GM21529 (cell line): ENCODE measurements around the gene LBP.
"Not testable (repeated sequence)": the region's sequence is repeated elsewhere in the genome, so short reads cannot be mapped to it uniquely, and the experiment has no call there.

Source experiments
- ATAC-seq: cut with Tn5 transposase; IDR thresholded peaks from one replicate; pipeline ENCODE4 v1.9.1; 2021; ENCODE audit not compliant: unreplicated experiment

The LBP gene

DNA sequence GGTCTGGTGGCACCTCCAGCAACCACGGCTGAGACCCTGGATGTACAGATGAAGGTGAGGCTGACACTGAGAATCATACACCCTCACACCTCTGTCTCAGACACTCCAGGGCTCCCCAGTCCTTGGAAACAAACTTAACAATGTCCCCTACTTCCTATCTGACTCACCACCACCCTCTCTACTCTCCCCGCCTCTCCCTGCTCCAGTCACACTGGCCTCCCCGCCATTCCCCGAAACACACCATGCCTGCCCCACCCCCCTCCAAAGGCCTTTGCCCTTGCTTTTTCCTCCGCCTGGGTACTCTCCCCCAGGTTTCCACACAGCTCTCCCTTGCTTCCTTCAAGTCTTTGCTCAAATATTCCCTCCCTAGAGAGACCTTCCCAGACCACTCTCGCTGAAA lies 26.1 kb upstream of the LBP start:
- no peak for ATAC-seq

GRCh38 chr20:38321959-38322598 lies 24.2 kb upstream of the LBP start:
- no peak for ATAC-seq

DNA sequence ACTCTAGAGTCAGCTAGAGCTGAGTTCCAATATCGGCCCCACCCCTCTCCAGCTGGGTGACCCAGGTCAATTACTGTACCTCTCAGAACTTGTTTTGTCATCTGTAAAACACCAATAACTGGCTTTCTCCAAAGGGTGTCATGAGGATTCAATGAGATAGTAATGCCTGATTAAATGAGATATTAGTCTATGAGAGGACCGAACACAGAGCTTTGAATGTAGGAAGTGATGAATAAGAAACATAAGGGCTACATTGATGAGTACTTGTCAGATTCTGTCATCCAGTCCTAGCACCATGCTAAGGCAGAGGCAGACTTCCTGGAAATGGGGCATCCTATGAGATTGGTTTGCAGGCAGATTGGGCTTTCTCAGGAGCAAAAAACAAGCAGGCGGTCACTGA lies 22.1 kb upstream of the LBP start:
- ATAC-seq: no peak

DNA sequence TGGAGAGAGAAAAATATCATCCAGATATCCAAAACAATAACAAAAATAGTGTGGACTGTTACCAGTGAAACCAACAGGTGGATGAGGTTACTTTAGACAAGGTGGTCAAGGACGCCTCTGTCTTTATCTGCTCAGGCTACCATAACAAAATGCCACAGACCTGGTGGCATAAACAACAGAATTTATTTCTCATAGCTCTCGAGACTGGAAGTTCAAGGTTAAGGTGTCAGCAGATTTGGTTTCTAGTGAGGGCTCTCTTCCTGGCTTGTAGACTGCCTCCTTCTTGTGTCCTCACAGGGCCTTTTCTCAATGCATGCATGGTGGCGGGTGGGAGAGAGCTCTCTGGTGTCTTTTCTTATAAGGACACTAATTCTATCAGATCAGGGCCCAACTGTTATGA lies 21.1 kb upstream of the LBP start:
- ATAC-seq: no peak

GRCh38 chr20:38325905-38326304 lies 20.4 kb upstream of the LBP start:
- no peak for ATAC-seq

DNA sequence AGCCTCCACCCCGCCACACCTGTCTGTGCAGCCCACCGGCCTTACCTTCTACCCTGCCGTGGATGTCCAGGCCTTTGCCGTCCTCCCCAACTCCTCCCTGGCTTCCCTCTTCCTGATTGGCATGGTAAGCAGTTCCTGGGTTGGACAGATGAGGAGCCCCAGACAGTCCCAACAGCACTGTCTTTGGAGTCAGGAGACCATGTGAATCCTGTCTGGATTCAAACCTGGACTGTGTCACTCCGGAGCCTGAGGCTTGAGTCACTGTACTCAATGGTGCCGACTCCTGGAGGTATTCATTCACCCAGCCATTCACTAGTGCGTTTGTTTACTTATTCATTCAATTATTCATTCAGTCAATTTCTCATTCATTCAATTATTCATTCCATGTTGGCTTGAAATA lies 20.0 kb upstream of the LBP start:
- ATAC-seq: no peak

DNA sequence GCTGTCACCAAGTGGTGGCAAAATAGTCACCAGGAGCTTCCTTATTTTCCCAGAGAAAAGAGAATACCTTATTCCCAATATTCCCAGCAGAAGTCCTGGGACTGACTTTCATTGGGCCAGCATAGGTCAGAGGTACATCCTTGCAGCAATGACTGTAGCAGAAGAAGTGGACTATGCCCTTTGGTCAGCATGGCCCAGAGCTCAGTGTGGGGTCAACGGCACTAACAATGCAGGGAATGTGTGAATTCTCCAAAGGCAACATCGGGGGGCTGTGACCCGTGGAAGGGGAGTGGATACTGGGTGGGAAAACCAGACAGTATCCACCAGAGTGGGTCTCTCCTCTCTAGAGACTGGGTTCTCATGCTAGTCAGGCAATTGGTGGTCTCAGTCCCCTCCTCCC lies 15.6 kb upstream of the LBP start:
- ATAC-seq: no peak

DNA sequence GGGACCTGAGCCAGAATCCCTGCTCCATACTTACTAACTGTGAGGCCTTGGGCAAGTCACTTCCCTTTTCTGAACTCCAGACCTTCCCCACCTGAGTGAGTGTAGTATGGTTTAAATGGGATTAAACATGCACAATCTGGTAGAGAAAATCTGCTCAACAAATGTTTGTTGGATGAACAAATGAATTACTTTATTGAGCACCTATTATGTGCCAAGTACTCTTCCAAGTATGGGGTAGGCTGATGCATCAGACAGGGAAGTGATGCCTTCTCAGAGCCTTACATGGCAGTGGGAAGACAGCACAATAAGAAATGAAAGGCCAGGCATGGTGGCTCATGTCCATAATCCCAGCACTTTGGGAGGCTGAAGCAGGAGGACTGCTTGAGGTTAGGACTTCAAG lies 15.0 kb upstream of the LBP start:
- no peak for ATAC-seq

- ATAC-seq: no peak
Measured at GRCh38 chr20:38331814-38332213, 14.5 kb upstream of the LBP start.

DNA sequence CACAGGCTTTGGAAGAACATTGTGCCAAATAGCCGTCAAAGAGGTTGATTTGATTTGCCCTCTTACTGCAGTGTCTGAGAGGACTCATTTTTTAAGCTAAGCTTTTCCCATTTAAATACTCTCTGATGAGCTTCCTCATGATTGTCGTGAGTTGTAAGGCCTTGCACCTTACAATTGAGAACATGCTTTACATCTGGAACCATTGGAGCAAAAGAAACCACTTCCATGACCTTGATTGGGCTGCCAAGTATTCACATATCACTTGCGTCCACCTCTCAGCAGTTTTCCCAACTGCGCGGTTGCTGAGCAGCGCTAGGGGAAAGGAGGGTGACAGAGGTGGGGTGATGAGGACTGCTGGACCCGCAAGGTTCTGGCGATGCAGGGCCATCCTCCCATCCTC lies 12.3 kb upstream of the LBP start:
- no peak for ATAC-seq

DNA sequence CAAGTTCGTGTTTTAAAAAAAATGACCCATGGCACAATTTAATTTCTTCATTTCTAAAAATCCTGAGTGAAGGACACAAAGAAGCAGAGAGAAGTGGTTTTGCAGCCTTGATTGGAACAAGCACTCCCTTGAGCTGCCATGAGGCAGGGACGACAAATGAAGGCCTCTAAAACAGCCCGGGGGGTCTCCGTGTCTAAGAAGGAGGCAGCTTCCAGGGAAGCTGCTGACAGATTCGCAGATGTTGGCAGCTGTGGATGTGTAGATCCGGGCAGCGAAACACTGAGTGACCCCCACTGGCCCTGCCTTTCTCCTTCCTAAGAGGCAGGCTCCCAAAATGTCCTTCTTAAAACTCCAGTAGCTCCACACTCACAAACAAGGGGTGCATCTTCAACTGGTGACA lies 9.6 kb upstream of the LBP start:
- no peak for ATAC-seq

DNA sequence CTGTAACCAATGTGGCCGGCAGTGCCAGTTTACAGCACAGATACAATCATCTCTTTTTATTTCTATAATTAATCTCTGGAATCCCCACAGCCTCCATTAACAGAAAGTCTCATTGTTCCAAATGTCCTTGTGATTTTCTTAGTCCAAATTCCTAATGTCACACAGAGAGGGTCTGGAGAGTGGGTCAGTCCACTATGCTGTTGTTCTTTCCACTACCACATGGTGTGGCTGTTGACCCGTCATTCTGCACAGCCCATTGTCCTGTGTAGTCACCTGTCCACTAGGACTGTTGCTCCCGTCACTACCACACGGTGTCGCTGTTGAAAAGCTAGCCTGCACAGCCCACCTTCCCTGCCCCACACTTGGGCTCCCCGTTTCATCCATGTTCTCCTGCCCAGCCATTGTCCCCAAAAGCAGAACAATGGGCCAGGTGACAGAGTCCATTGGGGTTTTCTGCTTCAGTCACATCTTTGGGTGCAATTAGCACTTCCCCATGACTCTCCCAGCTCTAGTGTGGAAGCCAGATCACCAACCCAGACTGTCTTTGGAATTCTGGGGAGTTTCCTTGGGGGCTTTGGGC lies 8.6 kb upstream of the LBP start:
- ATAC-seq: no peak

DNA sequence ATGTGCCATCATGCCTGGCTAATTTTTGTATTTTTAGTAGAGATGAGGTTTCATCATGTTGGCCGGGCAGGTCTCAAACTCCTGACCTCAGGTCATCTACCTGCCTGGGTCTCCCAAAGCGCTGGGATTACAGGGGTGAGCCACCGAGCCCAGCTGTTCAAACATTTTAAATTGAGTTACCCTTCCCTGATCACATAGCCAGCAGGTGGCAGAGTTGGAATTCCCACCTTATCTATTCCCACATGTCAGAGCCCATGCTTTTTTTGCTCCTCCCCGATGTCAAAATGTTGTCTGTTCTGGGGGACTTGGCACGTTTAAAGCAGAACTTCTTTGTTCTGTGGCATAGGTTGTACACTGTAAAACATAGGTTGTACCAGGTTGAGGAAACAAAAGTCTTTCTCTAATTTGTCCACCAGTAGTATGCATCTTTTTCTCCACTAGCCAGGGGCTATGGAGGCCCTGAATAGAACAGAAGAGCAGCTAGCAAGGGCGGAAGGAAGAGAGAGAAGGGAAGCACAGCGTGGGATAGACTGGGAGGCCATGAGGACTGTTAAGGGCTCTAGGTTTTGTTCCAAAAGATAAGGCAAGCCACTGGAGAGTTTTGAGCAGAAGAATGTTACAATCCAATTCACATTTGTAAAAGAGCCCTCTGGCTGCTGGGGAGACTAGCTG lies 7.3 kb upstream of the LBP start:
- no peak for ATAC-seq

GRCh38 chr20:38339521-38339896 lies 6.8 kb upstream of the LBP start:
- ATAC-seq: not testable (repeated sequence)

DNA sequence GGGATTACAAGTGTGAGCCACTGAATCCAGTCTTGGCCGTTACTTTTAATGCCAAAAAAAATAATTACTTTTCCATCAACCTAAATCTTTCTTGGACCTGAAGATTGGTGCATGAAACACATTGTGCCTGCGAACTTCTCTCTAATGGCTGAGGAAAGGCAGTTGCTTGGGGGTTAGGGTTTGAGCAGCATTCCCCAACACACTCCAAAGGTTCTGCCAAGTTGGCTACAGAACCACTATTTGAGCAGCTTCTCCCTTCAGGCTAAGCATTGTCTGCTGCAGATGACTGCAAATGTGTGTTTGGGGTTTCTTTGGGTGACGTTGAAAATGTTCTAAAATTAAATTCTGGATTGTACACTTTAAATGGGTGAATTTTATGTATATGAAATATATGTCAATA lies 6.3 kb upstream of the LBP start:
- ATAC-seq: no peak

DNA sequence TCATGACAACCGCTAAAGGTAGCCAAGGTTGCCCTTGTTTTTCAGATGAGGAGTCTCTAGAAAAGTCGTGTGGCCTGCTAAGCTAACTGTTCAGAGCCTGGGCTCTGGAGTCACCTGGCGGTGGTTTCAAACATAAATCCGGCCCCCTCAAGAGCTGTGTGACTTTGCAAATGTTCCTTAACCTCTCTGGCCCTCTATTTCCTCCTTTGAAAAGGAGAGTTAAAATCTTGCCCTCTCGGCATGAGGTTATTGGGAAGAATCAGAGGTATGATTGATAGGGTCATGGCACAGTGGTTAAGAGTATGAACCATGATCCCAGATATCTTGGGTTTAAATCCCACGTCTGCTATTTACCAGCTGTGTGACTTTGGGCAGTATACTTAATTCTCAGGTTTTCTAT lies 5.6 kb upstream of the LBP start:
- ATAC-seq: no peak

- ATAC-seq: no peak
Measured at GRCh38 chr20:38342216-38342615, 4.1 kb upstream of the LBP start.

- no peak for ATAC-seq
Measured at GRCh38 chr20:38342713-38343310, 3.5 kb upstream of the LBP start.

DNA sequence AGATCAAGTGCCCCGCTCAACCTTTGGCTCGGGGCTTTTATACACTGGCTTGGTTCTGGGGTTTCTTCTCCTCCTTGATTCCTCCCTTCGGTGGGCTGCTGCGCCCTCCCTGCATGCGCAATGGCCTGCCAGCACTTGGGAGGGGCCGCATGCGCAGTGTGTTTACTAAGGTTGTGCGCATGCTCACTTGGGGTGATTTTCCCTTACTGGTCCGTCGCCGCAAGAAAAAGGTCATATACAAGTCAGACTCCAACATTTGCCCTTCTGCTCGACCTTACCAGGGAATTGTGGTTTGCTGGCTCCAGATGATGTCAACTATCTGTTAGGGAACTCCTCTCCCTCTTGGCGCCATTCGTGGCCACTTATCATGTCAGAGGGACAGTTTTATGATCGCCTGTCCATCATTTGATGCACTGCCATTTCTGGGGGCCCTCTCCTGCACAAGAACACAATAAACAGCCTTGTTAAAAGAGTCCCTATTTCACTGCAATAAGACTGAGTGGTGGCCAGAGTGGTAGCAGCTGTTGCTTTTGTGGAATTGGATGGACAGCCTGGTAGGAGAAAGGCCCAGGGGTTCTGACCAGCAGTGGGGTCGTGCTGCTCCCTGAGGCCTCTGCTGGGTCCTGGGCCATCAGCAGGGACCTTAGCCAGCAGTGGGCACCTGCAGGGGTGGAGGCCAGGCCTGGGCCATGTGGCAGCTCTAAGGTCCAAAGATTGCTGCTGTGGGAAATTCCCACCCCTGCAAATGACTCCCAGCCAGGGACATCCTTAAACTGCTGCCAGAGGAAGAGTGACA lies 2.8 kb upstream of the LBP start:
- no peak for ATAC-seq

GRCh38 chr20:38344107-38344701 lies 2.1 kb upstream of the LBP start:
- no peak for ATAC-seq

DNA sequence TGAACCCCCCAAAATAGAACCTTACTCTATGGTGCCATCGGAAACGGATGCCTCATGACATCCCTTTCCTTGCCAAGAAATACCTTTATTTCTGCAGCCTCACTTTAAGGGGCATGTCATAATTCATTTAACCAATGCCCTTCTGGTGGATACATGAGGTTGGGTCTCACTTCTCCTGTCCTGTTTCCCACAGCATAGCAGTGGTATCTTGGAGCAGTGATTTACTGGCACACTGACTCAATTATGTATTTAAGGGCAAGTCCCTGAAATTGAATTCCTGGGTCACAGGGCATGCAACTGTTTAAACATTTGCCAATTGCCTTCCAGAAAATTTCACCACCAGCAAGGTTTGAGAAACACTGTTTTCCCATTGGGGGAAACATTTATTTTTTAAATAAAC lies 639 bp upstream of the LBP start:
- no peak for ATAC-seq
